GM19025 (cell line): ENCODE data around the gene DNAJC11.
"Not testable (repeated sequence)": the region's sequence is repeated elsewhere in the genome, so short reads cannot be mapped to it uniquely, and the experiment has no call there.

Experiments used
- ATAC-seq: cut with Tn5 transposase; IDR thresholded peaks from one replicate; pipeline ENCODE4 v1.9.1; 2021; ENCODE audit warnings: mild to moderate bottlenecking, low read depth, moderate library complexity; ENCODE audit not compliant: unreplicated experiment

Gene DNAJC11

DNA sequence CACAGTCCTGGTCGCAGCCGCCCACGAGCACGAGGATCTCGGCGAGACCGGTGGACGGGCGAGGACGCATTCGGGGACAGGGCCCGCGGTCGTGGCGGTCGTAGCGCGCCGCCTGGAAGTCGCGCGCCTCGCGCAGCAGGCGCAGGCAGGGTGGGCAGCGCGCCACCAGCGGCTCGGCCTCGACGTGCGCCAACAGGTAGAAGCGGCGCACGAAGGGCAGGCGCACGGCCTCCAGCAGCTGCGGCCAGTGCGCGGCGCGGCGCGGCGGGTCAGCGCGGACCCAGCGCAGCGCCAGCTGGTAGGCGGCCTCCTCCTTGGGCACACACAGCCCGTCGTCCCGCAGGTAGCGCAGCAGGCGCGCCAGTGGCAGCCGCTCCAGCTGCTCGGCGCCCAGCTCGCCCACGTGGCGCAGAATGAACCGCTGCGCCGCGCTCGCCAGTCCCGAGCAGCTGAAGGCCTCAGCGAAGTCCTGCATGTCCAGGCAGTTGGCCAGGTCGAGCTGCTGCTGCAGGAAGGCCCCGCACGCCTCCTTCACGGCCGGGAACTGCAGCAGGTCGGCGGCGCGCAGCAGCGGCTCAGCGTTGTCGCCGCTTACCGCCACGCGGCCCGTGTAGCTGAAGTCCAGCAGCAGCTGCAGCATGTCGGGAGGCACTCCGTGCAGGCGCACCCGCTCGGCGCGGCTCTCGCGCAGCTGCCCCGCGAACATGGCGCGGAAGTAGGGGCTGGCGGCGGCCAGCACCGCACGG is 99.5 kb downstream of the DNAJC11 start:
- peak; percentile 22 for ATAC-seq

DNA sequence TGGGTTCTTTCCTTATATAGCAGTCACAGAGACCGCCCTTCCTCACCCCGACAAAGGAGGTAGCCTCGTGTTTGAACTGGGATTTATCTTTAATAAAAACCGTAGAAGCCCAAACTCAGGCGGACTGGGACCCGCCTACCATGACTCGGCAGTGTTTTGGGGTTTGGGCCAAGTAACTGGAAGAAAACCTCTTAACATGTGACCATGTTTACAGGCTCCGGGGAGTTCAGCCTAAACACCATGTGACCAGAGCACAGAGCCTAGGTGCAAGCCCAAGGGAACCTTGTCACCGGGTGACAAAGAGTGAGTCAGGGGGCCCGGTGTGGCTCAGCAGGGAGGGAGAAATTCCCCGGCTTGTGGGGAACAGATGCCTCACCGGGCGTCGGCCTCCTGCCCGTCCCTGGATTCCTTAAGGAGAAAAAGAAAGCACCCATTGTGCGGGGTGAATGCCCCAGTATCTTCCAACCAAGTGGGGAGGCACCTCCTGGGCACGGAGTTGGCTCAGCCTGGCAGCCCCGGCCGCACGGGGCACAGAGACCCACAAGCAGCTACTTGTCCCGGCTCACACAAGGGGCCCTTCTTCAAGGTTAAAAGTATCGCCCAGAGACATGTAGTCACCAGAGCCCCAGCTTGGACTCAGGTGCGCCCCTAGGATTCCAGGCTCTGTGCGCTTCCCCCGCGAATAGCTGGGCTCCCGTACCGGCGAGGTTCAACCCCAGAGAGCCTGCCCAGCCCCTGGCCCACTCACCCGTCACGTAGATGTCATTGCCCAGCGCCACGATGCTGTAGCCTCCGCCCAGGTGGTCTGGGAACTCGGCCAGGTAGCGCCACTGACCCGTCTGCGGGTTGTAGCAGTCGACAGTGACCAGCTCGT is 100.3 kb downstream of the DNAJC11 start:
- peak; percentile 27 for ATAC-seq

DNA sequence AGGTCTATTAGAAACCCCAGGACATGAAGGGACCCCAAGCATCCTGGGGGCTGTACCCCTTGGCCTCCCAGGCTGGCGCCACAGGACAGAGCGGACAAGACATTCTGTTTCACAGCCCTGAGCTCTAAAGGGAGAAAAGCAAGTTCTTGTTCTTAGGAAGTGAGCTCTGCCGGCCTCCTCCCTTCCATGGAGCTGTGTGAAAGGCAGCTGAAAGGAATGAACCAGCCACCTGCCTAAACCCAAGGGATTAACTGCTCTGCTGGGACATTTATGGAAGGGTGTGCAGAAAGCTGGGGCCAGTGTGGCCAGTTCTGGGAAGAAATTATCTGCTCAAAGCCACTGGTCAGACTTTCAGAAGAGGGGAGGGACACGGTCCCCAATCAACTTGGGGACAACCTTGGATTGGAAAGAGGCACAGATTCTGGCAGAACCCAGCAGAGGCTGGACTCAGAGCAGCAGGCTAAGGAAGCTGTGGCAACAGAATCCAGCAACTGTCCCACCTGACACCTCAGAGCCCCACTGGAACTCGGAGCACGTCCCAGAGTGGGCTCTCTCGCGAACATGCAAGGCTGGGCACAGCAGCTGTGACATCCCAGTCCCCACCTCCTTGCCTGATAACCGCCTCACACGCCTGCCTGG is 101.1 kb downstream of the DNAJC11 start:
- peak; percentile 1 for ATAC-seq

DNA sequence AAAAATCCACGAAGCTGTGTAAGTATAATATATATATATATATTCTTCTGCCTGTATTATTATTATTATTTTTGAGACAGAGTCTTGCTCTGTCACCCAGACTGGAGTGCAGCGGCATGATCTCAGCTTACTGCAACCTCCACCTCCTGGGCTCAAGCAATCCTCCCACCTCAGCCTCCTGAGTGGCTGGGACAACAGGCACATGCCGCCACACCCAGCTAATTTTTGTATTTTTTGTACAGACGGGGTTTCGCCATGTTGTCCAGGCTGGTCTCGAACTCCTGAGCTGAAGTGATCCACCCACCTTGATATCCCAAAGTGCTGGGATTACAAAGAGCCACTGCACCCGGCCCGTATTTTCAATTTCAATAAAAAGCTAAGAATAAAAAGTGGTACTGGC is 101.6 kb downstream of the DNAJC11 start:
- not testable (repeated sequence) for ATAC-seq

DNA sequence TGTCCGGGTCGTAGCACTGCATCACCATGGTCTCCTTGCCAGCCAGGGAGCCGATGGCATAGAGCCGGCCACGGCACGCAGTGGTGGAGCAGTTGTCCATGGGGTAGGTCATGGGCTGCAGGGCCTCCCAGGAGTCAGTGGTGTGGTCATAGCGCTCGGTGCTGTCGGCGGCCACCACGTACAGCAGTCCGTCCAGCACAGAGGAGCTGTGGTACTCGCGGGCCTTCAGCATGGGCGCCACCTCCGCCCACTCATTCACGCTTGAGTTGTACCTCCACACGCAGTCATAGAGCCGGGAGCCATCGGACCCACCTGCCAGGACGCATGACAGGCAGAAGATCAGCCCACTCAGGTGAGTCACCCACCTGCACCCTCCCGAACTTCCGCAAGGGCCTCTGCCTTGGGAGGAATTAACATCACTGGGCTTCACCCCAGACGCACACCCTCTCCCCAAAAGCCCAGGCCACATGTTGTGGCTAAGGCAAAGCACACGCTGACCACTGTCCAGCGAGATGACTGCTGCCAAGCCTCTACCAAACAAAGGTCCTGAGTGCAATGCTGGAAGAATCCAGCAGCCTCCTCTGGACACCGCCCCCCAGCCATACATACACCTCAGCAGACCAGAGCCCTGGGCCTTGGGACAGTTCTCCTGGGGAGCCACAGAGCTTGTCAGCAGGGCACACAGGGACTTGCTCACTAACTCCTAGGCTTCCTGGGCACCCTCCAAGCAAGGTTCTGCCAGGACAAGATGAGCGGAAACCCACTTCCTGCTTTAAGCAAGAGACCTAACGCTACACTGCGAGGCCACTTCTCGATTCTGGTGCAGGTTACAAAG is 102.3 kb downstream of the DNAJC11 start:
- no peak for ATAC-seq

DNA sequence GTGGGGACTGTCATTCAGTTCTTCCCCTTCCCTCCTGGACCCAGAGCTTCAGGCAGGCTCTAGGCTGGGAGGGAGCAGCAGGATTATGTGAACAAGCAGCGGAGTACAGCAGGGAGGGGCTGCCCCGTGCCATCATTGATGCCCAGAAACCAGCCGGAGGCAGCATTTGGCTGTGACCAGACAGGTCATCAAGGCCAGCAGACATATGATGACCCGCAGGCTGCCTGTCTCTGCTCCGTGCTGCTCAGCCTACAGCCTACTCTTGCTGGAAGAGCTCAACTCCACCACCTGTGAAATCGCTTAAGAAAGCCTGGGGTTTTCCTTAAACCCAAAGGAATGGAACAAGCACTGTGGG is 103.9 kb downstream of the DNAJC11 start:
- no peak for ATAC-seq

DNA sequence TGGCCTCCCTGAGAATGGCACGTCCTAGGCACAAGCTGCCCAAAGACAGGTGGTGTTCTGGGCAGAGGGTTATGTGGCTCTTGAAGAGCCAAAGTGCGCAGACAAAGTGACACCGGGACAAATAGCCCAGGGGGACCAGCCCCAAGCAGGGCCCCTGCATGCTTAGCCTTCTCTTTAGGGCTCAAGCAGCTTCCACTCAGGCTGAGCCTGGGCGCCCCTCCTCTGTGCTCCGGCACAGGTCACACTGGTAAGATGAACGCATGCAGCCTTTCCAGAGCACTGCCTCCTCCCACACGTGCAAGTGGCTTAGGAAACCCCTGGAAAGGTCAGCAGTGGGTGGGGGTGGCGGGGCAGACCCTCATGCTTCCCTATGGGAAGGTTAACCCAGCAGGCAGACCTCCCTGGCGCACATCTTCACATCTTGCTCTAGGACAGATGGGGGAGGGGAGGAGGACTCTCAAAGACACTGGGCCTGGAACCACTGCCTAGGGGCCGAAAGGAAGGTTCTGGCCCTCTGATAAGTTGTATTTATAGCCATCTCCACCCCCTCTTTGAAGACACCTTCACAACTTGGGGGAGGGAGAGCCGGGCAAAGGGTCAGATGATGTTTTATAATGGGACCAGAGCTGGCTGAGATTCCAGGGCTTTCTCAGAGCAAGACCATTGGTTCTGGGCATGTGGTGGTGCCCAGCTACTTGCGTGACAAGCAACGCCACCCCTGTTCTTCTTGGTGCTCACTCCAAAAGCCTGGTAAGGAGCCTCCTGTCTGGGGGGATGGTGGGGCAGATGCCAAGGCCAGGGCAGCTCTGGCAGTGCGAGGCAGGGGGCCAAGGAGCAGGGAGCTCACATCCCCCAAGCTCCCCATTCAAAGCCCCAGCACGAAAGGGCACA is 104.5 kb downstream of the DNAJC11 start:
- ATAC-seq, result no peak

DNA sequence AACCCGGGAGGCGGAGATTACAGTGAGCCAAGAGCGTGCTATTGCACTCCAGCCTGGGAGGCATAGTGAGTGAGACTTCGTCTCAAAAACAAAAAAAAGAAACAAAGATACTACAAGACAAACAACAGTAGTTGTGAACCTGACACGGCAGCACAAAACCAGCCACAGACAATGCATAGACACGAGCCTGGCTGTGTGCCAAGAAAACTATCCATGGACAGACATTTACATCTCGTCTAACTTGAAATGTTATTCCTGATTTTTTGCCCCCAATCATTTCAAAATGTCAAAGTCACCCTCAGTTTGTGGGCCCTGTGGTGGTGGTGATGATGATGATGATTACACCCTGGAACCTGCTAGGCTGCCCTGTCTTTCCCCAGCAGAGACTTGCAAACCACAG is 105.3 kb downstream of the DNAJC11 start:
- no peak for ATAC-seq

DNA sequence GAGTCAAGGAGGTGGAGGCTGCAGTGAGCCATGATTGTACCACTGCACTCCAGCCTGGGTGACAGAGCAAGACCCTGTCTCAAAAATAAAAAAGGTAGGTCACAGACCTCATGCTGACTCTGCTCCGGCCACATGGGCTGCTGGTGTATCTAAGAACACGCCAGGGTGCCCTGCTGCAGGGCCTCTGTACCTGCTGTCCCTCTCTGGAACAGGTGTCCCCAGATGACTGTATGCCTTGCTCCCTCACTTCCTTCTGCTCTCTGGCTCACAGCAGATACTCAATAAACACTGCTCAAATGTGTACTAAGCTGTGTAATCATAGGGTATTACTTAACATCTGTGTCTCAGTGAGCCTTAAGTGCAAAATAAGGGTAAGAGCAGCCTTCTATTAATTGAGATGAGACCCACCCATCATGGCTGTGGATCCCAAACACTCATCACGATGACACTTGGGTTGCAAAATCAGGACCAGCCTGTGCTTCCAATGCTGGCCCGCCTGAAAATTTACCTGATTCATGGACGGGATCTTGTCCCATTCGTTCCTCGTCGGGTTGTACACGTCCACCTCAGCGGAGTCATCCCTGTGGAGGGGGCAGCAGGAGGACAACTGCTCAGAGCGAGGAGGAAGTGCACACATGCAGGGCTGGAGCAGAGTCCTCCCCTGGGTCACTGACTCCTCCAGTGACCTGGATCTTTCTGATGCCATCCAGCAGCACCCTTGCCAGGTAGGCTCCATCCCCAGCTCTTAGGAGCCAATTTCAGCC is 106.5 kb downstream of the DNAJC11 start:
- ATAC-seq, result no peak

DNA sequence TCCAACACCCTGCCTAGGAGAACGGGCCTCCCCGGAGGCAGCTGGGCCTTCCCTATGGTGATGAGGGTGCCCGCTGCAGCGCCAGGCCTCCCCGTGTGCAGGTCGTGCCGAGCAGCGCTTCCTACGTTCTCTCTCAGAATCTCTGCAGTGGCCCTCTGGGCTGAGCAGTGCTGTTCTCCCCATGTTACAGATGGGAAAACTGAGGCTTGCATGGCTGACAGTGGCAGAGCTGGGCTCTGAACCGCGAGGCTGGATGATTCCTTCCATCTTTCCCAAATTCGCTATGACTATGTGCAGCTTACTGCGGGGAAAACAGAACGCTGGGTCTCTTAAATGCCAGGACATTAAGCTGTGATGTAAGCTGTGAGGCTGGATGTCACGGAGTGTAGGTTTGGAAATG is 107.8 kb downstream of the DNAJC11 start:
- ATAC-seq, result no peak

DNA sequence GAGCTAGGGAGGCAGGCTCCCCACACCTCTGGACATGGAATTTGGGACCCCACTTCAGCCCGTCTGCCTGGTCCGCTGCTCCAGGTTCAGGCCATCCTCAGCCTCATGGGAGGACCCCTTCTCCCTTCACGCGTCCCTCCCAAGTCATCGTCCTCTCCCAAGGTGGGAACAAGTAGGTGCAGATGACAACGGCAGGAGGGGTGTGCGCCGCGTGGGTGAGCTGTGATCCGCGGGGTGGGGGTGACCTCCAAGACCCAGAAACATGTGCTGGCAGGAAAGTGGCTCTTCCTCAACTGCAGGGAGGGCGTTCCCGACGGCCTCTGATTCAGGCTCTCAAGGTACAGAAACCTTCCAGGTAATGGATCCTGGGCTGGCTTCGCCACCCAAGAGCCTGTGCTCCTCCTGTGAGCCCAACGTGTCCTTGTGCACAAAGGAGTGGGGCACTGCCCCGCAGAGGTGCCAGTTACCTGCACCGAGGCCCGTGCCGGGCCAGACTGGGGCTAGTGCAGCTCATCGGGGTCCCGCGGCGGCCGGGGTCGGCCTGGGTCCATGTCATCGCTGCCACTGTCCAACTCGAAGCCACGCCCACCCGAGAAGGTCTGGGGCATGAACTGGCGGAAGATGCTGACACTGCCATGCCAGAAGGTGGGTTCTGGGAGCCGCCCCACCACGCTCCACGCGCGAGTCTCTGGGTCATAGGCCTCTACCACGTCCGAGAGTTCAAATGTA is 108.6 kb downstream of the DNAJC11 start:
- ATAC-seq, result no peak

DNA sequence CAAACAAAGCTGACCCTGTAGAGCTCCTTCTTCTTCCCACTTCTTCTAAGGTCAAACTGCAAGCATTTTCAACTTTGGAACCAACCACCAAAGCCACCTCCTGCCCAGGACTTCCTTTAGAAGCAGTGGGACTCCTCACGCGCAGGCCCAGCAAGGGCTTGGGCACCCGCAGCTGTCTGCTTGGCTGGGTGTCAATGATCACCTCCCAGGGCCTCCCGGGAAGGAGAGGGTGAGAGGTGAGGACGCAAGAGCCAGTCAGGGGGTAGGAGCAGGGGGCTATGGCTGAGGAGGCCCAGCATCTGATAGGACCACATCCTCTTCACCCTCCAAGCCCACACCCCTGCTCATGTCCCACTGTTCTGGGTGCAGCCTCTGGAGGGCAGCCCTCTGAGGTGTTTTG is 109.2 kb downstream of the DNAJC11 start:
- no peak for ATAC-seq

DNA sequence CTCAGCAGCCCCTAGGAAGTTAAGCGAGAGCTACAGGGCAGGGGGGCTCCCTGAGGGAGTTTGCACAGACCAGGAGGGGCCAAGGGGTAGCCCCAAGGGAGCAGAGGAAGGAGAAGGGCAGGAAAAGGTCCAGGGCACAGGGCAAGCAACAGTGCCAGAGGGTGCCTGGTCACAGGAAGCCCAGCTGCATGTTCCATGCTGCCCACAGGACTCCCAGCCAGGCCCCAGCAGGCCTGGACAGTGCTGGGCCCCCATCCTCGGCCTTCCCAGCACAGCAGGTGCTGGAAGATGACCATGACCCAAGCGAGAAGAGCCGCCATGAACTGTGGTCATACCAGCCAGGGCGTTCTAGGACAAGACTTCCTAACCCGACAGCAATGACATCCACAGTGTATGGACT is 110.0 kb downstream of the DNAJC11 start:
- no peak for ATAC-seq

DNA sequence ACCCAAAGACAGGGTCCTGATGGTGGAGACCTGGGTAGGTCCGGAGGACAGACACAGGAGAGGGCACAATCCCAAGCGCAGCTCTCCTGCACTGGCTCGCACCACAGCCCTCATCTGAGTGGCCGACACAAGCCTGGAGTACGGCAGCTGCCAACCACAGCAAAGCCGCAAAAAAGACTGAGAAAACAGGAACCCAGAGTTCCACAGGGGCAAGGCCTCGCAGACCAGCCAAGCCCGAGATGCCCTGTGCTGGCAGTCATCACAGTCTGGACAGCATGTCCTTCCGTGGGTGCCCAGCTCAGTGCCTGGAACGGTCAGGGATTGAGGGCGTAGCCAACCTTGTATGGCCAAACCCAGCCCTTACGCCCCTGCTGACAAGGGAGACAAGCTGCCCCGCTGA is 110.4 kb downstream of the DNAJC11 start:
- ATAC-seq, result no peak

DNA sequence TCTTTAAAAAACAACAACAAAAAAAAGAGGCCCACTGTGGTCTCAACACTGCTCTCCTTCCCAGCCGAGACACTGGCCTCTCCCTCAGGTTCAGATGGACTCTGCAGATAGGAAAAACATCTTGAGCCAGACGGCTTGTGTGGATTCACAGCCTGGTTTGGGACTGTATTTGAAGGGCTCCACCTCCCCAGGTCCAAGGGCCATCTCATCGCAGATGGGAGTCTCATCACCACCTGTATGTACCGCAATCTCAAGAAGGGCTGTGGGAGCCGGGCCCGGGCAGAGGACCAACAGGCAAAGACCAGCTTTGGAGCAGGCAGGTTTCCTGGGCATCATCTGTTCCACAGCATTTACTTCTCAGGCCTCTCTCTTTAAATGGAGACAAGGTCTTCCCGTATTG is 111.6 kb downstream of the DNAJC11 start:
- no peak for ATAC-seq

DNA sequence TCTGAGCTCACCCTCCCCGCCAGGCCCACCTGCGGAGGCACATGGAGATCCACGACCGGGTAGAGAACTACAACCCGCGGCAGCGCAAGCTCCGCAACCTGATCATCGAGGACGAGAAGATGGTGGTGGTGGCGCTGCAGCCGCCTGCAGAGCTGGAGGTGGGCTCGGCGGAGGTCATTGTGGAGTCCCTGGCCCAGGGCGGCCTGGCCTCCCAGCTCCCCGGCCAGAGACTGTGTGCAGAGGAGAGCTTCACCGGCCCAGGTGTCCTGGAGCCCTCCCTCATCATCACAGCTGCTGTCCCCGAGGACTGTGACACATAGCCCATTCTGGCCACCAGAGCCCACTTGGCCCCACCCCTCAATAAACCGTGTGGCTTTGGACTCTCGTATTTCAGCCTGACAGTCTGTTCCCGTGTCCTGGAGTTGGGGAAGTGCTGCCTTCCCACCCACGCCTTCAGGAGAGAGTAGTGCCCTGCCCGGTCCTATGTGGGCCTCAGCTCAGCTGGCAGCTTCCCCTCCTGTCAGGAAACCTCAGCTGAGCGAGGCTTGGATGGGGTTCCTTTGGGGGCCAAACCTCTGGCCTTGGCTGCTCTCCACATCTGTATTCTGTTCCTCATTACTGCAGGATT is 112.6 kb downstream of the DNAJC11 start:
- no peak for ATAC-seq

DNA sequence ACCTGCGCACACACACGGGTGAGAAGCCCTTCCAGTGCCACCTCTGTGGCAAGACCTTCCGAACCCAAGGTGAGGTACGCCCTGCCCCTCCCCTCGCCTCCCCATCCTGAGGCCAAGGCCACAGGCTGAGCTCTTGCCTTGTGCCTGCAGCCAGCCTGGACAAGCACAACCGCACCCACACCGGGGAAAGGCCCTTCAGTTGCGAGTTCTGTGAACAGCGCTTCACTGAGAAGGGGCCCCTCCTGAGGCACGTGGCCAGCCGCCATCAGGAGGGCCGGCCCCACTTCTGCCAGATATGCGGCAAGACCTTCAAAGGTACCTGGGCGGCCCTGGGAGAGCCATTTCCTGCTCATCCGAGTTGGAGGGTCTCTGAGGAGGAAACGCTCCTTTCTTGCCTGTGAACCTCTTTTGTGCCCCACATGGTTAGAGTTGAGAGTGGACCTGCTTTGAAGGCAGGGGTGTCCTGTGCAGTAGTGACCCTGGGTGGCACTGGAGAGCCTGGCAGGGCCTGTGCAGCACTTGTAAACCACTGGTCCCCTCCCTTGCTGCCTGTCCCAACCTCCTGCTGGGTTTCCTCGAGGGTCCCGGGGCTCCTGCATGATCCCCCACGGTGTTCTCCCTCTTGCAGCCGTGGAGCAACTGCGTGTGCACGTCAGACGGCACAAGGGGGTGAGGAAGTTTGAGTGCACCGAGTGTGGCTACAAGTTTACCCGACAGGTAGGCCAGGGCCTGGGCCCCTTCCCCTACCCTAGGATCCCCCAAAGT is 113.3 kb downstream of the DNAJC11 start:
- ATAC-seq, result no peak
